HepG2 (cell line): ENCODE data around the gene LMAN1L. TPM values are rescaled to one million over a fixed set of nuclear protein-coding genes. Genes with fewer than 3 reads are reported as not detected.
A peak's percentile ranks its signal among the peaks of the same experiment; 100 is the strongest.

Experiments
- BRF2 ChIP-seq: sonication (generic); formaldehyde crosslinking; IDR thresholded peaks from 2 replicates; pipeline ENCODE4 v1.8.1; 2022; ENCODE audit warnings: mild to moderate bottlenecking, missing genetic modification reagents
- ELF3 ChIP-seq: IDR thresholded peaks from 2 replicates; pipeline ENCODE4 v1.6.1; 2016; ENCODE audit warnings: missing genetic modification reagents, missing compliant biosample characterization
- HMGXB4 ChIP-seq, 2 experiments: sonication (generic) in 1 of 2; formaldehyde crosslinking in 1 of 2; IDR thresholded peaks; 2 replicates each; pipeline versions ENCODE4 v1.4.0 to v1.6.1; 2018 to 2020; ENCODE audit warnings: missing genetic modification reagents in 2 of 2, borderline replicate concordance in 1 of 2, low read depth in 1 of 2, mild to moderate bottlenecking in 1 of 2, missing biosample characterization in 1 of 2
- HNF1B ChIP-seq: sonication (generic); formaldehyde crosslinking; IDR thresholded peaks from 2 replicates; pipeline ENCODE4 v1.5.1; 2020; ENCODE audit warnings: mild to moderate bottlenecking, moderate library complexity, missing genetic modification reagents
- IKZF5 ChIP-seq: IDR thresholded peaks from 2 replicates; pipeline ENCODE4 v1.6.1; 2018; ENCODE audit warnings: missing genetic modification reagents, mild to moderate bottlenecking, missing compliant biosample characterization
- IRF2 ChIP-seq: IDR thresholded peaks from 2 replicates; pipeline ENCODE4 v1.6.1; 2018; ENCODE audit warnings: missing genetic modification reagents, missing compliant biosample characterization
- JUNB ChIP-seq: sonication (generic); formaldehyde crosslinking; IDR thresholded peaks from 2 replicates; pipeline ENCODE4 v1.8.0; 2022; ENCODE audit warnings: missing genetic modification reagents, mild to moderate bottlenecking, borderline replicate concordance
- NR2F6 ChIP-seq, 2 experiments: IDR thresholded peaks; 2 replicates each; pipeline ENCODE4 v1.6.1; 2016; ENCODE audit warnings: antibody characterized with exemption in 1 of 2, mild to moderate bottlenecking in 1 of 2
- RAD21 ChIP-seq: fragments of 450-650 bp; formaldehyde crosslinking; IDR thresholded peaks from 2 replicates; pipeline ENCODE4 v1.5.0; 2020; ENCODE audit warnings: mild to moderate bottlenecking
- REST ChIP-seq, 2 experiments: IDR thresholded peaks; 2 replicates each; pipeline ENCODE4 v1.6.1; 2011 to 2012; ENCODE audit warnings: low read length in 2 of 2, borderline replicate concordance in 1 of 2, low read depth in 1 of 2, mild to moderate bottlenecking in 1 of 2, moderate library complexity in 1 of 2
- SMAD3 ChIP-seq: sonication (generic); formaldehyde crosslinking; IDR thresholded peaks from 2 replicates; pipeline ENCODE4 v1.4.0; 2020; ENCODE audit warnings: missing genetic modification reagents
- SMC3 ChIP-seq: IDR thresholded peaks from 2 replicates; pipeline ENCODE4 v1.6.1; 2011; ENCODE audit warnings: low read length, improper control_type of control experiment
- TFE3 ChIP-seq: IDR thresholded peaks from 2 replicates; pipeline ENCODE4 v1.6.1; 2016
- ZBTB20 ChIP-seq: sonication (generic); formaldehyde crosslinking; IDR thresholded peaks from 2 replicates; pipeline ENCODE4 v1.8.1; 2023; ENCODE audit warnings: missing genetic modification reagents, low read depth, mild to moderate bottlenecking, borderline replicate concordance
- ZNF644 ChIP-seq: IDR thresholded peaks from 2 replicates; pipeline ENCODE4 v1.6.1; 2016; ENCODE audit warnings: low read depth
- polyA plus RNA-seq, 8 experiments: library from polyadenylated mRNA; depleted of rRNA in 3 of 8; stranded (reverse) in 7 of 8; unstranded in 1 of 8; fragments of >200 nt; fragmentation: Illumina TruSeq in 4 of 8; extraction: Trizol in 4 of 8; gene quantifications; 2 replicates each; pipeline versions ENCODE4 v1.2.1 to v1.2.3, GENCODE V29; 2011 to 2016; ENCODE audit warnings: low read depth in 4 of 8, missing spikeins in 1 of 8, mixed read lengths in 1 of 8; ENCODE audit not compliant: insufficient read depth in 1 of 8
- total RNA-seq, 5 experiments: library from RNA; depleted of rRNA; stranded (reverse); fragments of >200 nt; fragmentation: Illumina TruSeq; extraction: Trizol; gene quantifications; 2 replicates each; pipeline ENCODE4 v1.2.3, GENCODE V29; 2016; ENCODE audit warnings: low read depth in 1 of 5

Gene LMAN1L
- total and polyA plus RNA-seq, 2 of the 13 experiments (the other 11 are each of a cell fraction or from before 2014, with no cell fraction given): not detected

- TF ChIP-seq BRF2 (CRISPR knock-in tag) (no peak), ZNF644 (CRISPR knock-in tag) (no peak), TFE3 (CRISPR knock-in tag) (no peak), SMAD3 (0 out of 2 replicates have a peak, but pooled peaks have one; percentile 34), NR2F6 (IDR thresholded peaks at IDR 0.05) (no peak), NR2F6 (CRISPR knock-in tag; IDR thresholded peaks at IDR 0.05) (peak; percentile 20; the same call in 1 of the 2 replicates), ELF3 (CRISPR knock-in tag) (no peak), IRF2 (CRISPR knock-in tag) (0 out of 2 replicates have a peak, but pooled peaks have one; percentile 23), REST (IDR thresholded peaks at IDR 0.05; ENCODE audit: borderline replicate concordance in 1 of 2, low read depth in 1 of 2, low read length in 2 of 2) (0 out of 4 replicates have a peak, but pooled peaks of 1 of the 2 experiments have one; percentile 12), RAD21 (peak; percentile 59), ZBTB20 (CRISPR knock-in tag) (no peak), HNF1B (CRISPR knock-in tag) (no peak), HMGXB4 (CRISPR knock-in tag; IDR thresholded peaks at IDR 0.05; ENCODE audit: borderline replicate concordance in 1 of 2, low read depth in 1 of 2) (0 out of 4 replicates have a peak, but pooled peaks have one; percentile 38 to 47), SMC3 (peak; percentile 52), IKZF5 (CRISPR knock-in tag) (no peak), JUNB (CRISPR knock-in tag) (no peak)
Measured at GRCh38 chr15:74835312-74835823, 22.7 kb downstream of the LMAN1L start (continued).
